B cell (primary cell): ENCODE measurements around the gene RBP3.

ENCODE experiments used
- CTCF ChIP-seq: fragments of 200-600 bp; IDR thresholded peaks from one replicate; pipeline ENCODE4 v1.8.0; 2022; ENCODE audit warnings: antibody characterized with exemption, mild to moderate bottlenecking
- EZH2 ChIP-seq: IDR thresholded peaks from 2 replicates; pipeline ENCODE4 v1.6.1; 2012; ENCODE audit warnings: borderline replicate concordance, low read depth, mild to moderate bottlenecking, moderate library complexity, low read length; ENCODE audit not compliant: insufficient read depth, poor library complexity, severe bottlenecking

GRCh38 chr10:47315421-47315820, 32.7 kb upstream of the RBP3 start:
- no peak for TF ChIP-seq CTCF
- no peak for TF ChIP-seq EZH2
